A549 (cell line): Measurements from ENCODE around the gene MAGI1.

Experiments used
- CHD2 ChIP-seq: fragments of 150-350 bp; IDR thresholded peaks from 2 replicates; pipeline ENCODE4 v1.6.1; 2014; ENCODE audit warnings: low read length; ENCODE audit not compliant: partially characterized antibody
- EP300 ChIP-seq, 2 experiments: fragments of >200 bp; sonication (Bioruptor Twin); formaldehyde crosslinking; IDR thresholded peaks; 2 replicates in 1 of 2; 3 replicates in 1 of 2; pipeline ENCODE4 v1.6.1; 2016 to 2017
- JUN ChIP-seq, 2 experiments: fragments of >200 bp; sonication (Bioruptor Twin); formaldehyde crosslinking; IDR thresholded peaks; 2 replicates in 1 of 2; 3 replicates in 1 of 2; pipeline ENCODE4 v1.6.1; 2016 to 2017
- NFE2L2 ChIP-seq: fragments of 150-350 bp; conservative IDR thresholded peaks from 2 replicates; pipeline ENCODE4 v1.6.1; 2014; ENCODE audit warnings: low read length
- NR3C1 ChIP-seq: fragments of >200 bp; sonication (Bioruptor Twin); formaldehyde crosslinking; IDR thresholded peaks from 3 replicates; pipeline ENCODE4 v1.6.1; 2017
- PHF8 ChIP-seq: fragments of 200-600 bp; sonication (generic); IDR thresholded peaks from 2 replicates; pipeline ENCODE4 v1.6.1; 2016; ENCODE audit warnings: low read depth, mild to moderate bottlenecking, antibody characterized with exemption, moderate library complexity, borderline replicate concordance
- RAD21 ChIP-seq, 2 experiments: fragments of >200 bp in 1 of 2; sonication (Bioruptor Twin) in 1 of 2; formaldehyde crosslinking in 1 of 2; IDR thresholded peaks in 1 of 2; conservative IDR thresholded peaks in 1 of 2; 2 replicates in 1 of 2; 3 replicates in 1 of 2; pipeline ENCODE4 v1.6.1; 2012 to 2018; ENCODE audit warnings: inconsistent platforms in 1 of 2
- RNF2 ChIP-seq: fragments of 200-600 bp; sonication (generic); IDR thresholded peaks from 2 replicates; pipeline ENCODE4 v1.6.1; 2016; ENCODE audit warnings: low read depth, mild to moderate bottlenecking, antibody characterized with exemption, moderate library complexity, borderline replicate concordance
- SMC3 ChIP-seq: fragments of >200 bp; sonication (Bioruptor Twin); formaldehyde crosslinking; IDR thresholded peaks from 3 replicates; pipeline ENCODE4 v1.6.1; 2018; ENCODE audit warnings: inconsistent platforms
- TF ChIP-seq, protein P1 (sequence below): fragments of >200 bp; sonication (Bioruptor Twin); formaldehyde crosslinking; IDR thresholded peaks from 3 replicates; pipeline ENCODE4 v1.5.1; 2016
- TF ChIP-seq, protein P2 (sequence below): fragments of 450-650 bp; IDR thresholded peaks from 2 replicates; pipeline ENCODE4 v1.6.1; 2014; ENCODE audit warnings: antibody characterized with exemption

DNA sequence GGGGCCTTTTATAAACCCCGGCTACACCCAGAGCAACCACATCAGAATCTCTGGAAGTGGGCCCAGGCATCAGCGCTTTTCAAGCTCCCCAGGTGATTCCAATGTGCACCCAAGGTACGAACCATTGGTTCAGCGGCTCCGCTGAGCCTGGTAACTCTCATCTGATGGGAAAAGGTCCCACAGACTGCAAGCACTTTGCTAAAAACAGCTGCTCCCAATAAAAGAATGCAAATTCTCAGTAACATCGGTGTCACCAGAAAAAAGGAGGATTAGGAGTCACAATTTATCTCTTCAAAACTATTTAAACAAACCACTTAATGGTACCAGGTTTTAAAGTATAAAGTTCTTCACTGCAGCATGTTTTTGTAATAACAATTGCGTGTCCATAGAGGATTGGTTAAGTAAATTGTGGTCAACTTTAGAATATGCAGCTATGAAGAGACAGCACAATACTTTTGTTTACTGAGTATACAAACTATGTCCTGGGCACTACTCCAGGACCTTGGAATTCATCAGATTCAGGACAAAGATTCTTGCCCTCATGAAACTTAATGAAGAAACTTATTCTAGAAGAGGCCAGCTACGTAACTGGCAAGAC lies 690.2 kb downstream of the MAGI1 start:
- TF ChIP-seq RAD21 (conservative IDR thresholded peaks at IDR 0.05 in 1 of 2, IDR thresholded peaks at IDR 0.05 in 1 of 2): no peak
- TF ChIP-seq RNF2: no peak
- no peak for TF ChIP-seq NFE2L2
- TF ChIP-seq JUN (IDR thresholded peaks at IDR 0.05): no peak
- TF ChIP-seq, protein P1, sequence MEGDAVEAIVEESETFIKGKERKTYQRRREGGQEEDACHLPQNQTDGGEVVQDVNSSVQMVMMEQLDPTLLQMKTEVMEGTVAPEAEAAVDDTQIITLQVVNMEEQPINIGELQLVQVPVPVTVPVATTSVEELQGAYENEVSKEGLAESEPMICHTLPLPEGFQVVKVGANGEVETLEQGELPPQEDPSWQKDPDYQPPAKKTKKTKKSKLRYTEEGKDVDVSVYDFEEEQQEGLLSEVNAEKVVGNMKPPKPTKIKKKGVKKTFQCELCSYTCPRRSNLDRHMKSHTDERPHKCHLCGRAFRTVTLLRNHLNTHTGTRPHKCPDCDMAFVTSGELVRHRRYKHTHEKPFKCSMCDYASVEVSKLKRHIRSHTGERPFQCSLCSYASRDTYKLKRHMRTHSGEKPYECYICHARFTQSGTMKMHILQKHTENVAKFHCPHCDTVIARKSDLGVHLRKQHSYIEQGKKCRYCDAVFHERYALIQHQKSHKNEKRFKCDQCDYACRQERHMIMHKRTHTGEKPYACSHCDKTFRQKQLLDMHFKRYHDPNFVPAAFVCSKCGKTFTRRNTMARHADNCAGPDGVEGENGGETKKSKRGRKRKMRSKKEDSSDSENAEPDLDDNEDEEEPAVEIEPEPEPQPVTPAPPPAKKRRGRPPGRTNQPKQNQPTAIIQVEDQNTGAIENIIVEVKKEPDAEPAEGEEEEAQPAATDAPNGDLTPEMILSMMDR: no peak
- no peak for TF ChIP-seq NR3C1
- no peak for TF ChIP-seq SMC3
- TF ChIP-seq, protein P2, sequence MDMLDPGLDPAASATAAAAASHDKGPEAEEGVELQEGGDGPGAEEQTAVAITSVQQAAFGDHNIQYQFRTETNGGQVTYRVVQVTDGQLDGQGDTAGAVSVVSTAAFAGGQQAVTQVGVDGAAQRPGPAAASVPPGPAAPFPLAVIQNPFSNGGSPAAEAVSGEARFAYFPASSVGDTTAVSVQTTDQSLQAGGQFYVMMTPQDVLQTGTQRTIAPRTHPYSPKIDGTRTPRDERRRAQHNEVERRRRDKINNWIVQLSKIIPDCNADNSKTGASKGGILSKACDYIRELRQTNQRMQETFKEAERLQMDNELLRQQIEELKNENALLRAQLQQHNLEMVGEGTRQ: no peak
- TF ChIP-seq EP300 (IDR thresholded peaks at IDR 0.05): no peak
- TF ChIP-seq PHF8: no peak
- no peak for TF ChIP-seq CHD2
